Activated naive CD4-positive, alpha-beta T cell treated with anti-CD3 and anti-CD28 coated beads, Interleukin-2, amount 50 U/mL, for 72 hours (primary cell): ENCODE measurements around the gene DQX1. TPM values are rescaled to one million over a fixed set of nuclear protein-coding genes. Genes with fewer than 3 reads are reported as not detected.

Source experiments
- ATAC-seq, 2 donors: fragments of 150-1000 bp; cut with Tn5 transposase; 2 replicates each; pipeline ENCODE4 v1.10.0; 2021; ENCODE audit warnings: mild to moderate bottlenecking in 2 of 2, moderate library complexity in 2 of 2
- DNase-seq, 2 donors: peaks; one replicate each; pipeline ENCODE4 v3.0.0; 2021 to 2022; ENCODE audit warnings: low spot score in 2 of 2
- H3K27ac Mint-ChIP-seq, 2 donors: one replicate each; pipeline ENCODE4 v1.8.0; 2022; ENCODE audit warnings: mild to moderate bottlenecking in 2 of 2, mixed read lengths in 2 of 2
- H3K36me3 Mint-ChIP-seq, 2 donors: one replicate each; pipeline ENCODE4 v1.8.0; 2022; ENCODE audit warnings: mixed read lengths in 2 of 2
- H3K9me3 Mint-ChIP-seq, 2 donors: one replicate each; pipeline ENCODE4 v1.8.0; 2022; ENCODE audit warnings: mixed read lengths in 2 of 2
- total RNA-seq, 2 donors: library from RNA; stranded (reverse); gene quantifications; one replicate each; pipeline ENCODE4 v1.2.3, GENCODE V29; 2022

DQX1 gene
- total RNA-seq, 2 donors from 2014 or later: 0.29 to 2.3 TPM

DNA sequence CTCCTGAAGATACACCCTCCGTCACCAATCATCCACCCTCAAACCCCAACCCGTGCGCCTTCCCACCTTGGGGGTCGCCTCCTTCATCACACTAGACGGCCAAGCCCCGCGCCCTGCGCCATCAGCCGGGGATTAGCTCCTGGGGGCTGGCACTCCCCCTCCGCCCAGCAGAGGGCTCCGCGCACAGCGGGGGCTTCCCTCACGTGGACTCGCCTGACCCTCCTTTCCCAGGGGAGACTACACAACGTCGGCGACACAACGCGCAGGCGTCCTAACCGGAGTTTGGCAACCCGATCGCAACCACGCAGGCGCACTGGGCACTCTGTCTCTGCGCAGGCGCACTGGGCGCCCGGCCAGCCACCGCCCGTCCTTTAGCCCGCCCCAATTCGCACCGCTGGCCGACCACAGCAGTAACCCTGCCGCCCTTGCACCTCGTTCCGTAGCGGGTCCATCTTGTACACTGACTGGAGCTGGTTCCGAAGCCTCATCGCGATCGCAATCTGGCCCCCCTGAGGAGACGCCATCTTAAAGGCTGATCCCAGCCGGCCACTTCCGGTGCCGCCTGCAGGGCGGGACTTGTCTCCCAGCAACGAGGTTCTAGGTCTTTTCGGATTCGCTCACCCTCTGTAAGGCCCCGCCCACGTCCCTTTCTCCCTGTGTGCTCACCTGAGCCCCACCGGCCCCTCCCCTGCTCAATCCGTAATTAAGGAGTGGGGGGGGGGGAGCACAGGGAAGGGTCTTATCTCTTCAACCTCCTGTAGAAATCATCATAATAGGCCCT lies 18.7 kb downstream of the DQX1 start, which contains the start of gene PCGF1:
PCGF1 (minus strand) TSS at position 551 of the 781 bp plus-strand sequence; CDS start at position 524, 27 bp downstream.
- Mint-ChIP-seq H3K9me3 (no peaks in the 10 kb centered on the region), H3K27ac (peak within 1 kb of the TSS; percentile 96 to 100), H3K36me3 (peaks cover 27 to 33% of the 10 kb centered on the region in 2 donors)
- DNase-seq: peak; percentile 98
- peak; percentile 93 to 95 for ATAC-seq

DNA sequence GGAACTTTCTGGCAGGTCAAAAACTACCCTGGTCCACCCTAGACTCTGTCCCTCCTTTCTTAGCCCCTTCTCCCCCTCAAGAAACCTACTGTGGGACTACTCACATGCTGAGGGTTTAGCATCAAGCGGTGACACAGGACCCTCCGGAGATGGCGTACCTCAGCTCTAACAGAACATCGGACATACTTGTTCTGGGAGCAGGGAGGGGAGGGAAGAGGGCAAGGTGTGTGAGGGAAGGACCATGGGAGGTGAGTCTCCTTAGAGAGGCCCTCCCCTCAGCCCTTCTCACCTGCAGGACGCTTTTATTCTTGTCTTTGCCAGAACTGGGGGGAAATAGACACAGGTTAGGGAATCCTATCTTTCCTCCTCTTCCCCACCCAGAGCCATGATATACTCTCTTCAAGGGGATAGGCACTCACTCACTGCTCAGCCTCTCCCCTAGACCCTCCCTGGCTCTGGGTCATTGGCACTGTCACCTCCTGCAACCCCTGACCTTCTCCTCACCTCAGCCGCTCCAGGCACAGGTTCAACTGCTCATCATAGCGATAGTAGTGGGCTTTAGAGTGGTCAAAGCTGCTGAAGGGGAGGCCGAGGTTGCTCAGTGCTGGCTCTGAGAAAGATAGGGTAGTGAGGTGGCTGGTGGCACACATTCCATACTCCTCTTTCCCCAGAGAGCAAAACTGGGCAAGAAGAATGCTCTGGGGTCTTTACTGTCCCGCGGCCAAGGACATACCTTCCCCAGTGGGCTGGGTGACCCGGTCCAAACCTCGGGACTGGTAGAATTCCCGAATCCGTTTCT lies 20.4 kb downstream of the DQX1 start:
- Mint-ChIP-seq H3K36me3 (peaks cover 27 to 38% of the 10 kb centered on the region in 2 donors), H3K27ac (no peak overlapping the region), H3K9me3 (no peaks in the 10 kb centered on the region)
- DNase-seq: no peak
- no peak for ATAC-seq

DNA sequence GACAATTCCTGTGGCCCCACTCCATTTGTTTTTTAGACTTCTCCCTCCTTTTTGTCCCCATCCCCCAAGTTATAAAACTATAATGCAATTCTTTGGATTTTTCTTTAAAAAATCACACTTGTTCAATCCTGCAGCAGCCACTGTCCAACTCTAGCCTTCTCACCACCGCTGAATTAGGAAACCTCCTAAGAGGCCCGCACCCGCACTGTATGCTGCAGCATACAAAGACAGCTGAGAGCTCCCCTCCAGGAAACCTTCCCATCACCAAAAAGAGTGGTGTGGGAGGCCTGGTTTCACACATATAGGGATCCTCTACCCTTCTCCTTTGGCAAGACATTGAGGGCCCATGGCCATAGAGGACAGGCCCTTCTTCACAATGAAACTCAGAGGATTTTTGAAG lies 21.4 kb downstream of the DQX1 start:
- ATAC-seq (no peak), DNase-seq (no peak)
- H3K27ac Mint-ChIP-seq: peak overlapping the region in 1 of 2 donors; percentile 75
- H3K36me3 Mint-ChIP-seq: peaks cover 27 to 38% of the 10 kb centered on the region in 2 donors
- no peaks in the 10 kb centered on the region for H3K9me3 Mint-ChIP-seq

DNA sequence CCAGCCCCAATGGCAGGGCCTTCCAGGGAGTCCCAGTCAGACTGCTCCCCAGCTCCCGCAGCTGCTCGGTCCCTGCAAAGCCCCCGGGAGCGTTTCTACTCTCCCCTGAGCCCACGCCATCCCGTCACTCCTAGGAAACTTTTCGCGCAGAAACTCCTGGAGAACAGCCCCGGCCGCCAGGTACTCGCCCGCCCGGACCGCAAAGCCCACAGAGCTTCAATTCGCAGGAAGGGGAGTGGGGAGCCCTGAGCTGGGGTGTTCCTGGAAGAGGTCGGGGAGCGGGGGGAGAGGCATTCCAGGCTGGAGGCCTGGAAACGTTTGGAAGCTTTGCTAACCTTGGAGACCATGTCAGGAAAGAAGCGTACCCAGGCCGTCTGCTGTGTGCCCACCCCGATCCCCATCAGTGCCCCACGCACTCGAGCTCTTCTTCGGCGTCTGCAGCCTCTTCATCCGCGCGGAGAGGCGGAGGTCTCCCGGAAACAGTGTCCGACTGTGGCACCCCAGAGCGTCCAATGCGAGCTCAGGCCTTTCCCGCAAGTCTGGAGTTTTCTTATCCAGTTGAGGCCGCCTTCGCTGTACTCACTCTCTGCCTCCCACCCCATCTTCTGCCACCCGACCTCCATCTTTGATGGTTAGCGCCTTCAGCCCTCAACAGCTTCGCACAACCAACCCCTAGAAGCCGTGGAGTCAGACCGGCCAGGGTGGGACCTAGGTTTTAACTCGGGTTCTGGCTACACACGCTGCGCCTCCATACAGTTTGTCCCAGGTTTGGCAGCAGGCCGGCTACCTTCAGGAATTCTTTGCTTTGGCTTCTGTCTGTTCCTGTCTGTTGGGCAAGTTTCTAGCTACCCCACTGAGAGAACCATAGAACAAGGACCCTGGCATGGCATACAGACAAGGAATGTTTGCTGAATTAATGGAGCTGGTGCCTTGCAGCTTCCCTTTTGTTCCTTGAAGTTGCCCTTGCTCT lies 22.2 kb downstream of the DQX1 start:
- DNase-seq (no peak), ATAC-seq (no peak)
- Mint-ChIP-seq H3K27ac (no peak overlapping the region), H3K36me3 (peaks cover 27 to 38% of the 10 kb centered on the region in 2 donors), H3K9me3 (no peaks in the 10 kb centered on the region)

DNA sequence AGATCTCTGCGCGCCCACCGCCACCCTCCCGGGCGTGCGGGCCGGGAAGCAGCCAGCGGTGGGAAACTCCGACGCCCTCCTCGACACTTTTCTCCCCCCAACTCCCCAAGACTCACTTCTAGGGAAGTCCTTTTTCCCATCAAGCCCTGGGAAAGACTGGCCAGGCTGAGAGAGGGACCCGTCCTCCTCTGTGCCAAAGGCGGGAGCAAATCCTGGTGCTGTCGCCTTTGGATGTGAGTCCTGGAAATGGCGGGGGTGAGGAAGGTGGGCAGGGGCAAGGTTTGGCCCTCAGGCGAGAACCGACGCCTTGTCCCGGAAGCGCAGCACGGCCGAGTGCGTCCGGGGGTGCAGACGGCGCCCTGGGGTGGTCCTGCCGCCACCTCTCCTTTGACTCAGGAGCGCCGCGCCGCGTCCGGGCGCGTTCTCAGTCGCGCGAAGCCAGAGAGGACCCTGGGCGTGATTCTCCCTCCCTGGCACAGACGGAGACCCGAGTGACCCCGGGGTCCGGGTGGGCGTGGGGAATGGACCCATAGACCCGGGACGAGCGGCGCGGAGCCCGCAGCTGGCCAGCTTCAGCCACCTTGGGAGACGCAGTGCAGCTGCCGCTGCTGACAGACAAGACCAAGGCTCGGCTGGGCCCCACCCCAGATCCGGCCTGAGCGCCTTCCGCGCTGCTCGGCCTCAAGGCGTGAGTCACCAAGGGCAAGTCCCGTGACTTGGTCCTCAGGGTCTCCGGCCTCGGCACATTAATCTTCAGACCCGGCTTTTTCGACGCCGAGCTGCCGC lies 23.1 kb downstream of the DQX1 start:
- ATAC-seq (peak; percentile 15 to 54), DNase-seq (peak; percentile 57 to 72)
- H3K27ac Mint-ChIP-seq: no peak overlapping the region
- no peaks in the 10 kb centered on the region for H3K9me3 Mint-ChIP-seq
- H3K36me3 Mint-ChIP-seq: peaks cover 27 to 38% of the 10 kb centered on the region in 2 donors

DNA sequence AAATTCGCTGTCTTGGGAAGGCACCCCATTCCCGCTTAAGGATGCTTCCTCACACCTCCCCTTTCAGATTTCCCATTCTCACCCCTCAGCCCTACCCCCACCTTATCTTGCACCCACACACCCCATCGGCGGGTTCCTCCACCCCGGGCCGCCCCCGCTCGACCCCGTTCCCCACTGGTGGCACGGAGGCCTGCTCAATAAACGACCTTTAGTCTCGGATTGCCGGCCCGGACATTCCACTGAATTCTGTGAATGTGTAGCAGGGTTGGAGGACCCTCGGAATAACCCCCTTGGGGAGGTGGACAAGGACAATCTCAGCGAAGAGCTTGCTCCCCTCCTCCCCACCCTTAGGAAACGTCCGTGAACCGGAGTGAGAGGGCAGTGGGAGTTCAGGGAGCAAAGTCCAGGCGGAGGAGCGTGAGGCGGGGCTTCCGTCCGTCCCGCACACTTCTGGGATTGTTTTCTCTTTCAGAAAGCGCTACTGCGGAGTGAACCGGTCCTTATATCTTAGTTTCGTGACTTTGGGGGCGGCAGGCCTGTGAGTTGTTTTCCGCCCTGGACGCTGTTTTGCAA lies 23.8 kb downstream of the DQX1 start:
- Mint-ChIP-seq H3K27ac (no peak overlapping the region), H3K36me3 (peaks cover 26 to 34% of the 10 kb centered on the region in 2 donors), H3K9me3 (no peaks in the 10 kb centered on the region)
- no peak for DNase-seq
- ATAC-seq: no peak

DNA sequence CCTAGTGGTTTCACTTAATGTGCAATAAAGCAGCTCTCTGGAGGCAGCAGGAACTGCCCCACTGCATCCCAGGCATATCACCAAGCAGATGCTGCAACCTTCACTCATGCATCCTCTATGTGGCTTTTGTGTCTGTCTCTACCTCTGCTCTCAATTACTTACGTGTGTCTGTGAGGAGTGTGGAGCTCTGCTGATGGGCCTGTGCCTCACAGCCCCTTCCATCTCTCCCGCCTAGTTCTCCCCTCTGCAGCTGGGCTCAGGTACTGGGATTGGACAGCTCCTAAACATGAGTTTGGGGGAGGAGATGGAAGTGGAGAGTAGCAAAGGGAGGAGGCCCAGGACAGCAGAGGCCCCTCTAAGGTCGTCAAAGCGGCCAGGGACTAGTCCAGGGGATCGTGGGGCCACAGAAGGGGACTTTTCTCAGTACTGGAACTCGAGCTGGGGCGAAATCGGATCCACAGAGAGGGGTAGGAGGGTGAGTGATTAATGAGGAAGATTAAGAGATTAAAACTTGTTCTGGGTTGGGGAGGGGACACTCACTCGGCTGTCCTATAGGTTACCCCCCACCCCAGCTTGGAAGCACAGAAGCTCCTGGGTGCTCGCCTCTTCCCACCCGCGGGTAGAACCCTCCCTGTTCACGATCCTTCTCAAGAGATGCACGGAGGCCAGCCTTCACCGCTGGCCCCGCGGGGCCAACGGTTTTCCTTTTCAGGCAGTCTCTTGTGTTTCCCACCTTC lies 24.5 kb downstream of the DQX1 start:
- no peaks in the 10 kb centered on the region for H3K9me3 Mint-ChIP-seq
- no peak overlapping the region for H3K27ac Mint-ChIP-seq
- ATAC-seq (no peak), DNase-seq (no peak)
- peaks cover 19 to 27% of the 10 kb centered on the region in 2 donors for H3K36me3 Mint-ChIP-seq

DNA sequence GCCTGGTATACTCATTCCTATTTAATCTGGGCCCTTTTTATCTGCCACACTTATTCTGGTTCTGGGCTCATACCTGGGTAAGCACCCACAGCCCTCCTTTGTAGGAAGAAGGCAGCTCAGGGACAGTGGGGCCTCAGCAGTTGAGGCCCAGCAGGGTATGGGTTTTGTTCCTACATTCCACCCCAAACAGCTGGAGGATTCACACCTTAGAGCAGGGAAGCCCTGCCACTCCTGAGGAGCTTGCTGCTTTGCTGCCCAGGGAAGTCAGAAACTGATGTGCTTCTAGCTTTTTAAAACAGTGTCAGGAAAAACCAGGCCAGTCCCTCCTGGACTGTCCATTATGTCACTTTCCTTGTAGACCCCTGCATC lies 25.5 kb downstream of the DQX1 start:
- ATAC-seq (no peak), DNase-seq (no peak)
- H3K36me3 Mint-ChIP-seq: peaks cover 16 to 22% of the 10 kb centered on the region in 2 donors
- H3K27ac Mint-ChIP-seq: no peak overlapping the region
- H3K9me3 Mint-ChIP-seq: no peaks in the 10 kb centered on the region

DNA sequence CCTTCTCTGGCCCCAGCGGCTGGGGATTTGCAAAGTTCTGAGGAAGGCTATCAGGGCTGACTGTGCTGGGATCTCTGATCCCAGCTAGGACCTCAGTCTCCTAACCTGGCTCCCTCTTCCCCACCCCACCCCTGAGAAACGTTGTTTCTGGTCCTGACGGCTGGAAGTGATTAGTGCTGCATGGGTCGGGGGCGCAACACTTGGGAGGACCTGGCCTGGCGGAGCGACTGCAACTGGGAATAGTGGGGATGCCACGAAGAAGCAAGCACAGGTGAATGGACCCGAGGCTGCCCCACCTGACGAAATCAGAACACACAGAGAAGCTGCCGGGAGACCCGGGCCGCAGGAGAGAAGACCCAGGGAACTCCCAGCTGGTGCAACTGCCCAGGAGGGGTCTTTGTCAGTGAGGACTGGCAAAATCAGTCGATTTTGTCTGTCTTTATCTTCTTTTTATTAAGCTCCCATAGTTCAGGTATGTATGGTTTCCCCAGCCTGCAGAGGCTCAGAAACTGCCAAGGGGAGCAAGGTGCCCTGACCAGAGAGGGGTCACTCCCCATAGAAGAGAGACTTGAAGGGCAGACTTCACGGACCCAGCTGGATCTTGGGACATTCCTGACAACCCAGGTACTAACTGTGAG lies 26.0 kb downstream of the DQX1 start:
- ATAC-seq: no peak
- Mint-ChIP-seq H3K36me3 (peaks cover 13 to 17% of the 10 kb centered on the region in 2 donors), H3K9me3 (no peaks in the 10 kb centered on the region), H3K27ac (no peak overlapping the region)
- DNase-seq: no peak

DNA sequence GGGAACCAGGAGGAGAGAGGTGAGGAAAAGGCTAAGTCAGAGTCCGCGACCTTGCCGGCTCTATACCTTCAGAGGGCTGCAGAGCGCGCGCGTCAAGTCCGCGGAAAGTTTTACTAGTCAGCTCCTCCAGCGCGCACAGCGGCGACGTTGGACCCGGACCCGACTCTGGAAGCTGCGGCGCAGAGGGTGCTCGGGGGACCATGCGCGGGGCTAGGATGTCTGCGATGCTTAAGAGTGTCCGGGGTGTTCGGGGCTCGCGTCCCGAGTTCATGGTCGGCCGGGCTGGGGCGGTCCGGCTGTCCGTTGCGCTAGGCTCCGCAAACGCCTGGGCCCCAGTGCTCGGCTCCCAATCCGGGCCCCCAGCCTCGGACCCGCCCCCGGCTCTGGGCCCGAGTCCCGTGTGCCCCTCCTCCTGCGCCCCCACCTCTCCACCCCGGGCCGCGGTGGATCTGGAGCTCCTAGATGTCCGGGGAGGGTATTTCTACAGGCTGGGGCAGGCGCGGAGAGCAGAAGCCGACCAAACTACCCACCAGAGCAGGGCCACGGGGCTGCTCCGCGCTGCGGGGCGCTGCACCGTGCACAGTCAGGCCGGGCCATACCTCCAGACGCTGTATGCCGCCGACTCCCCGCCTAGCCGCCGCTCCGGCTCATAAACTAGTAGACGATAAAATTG lies 26.6 kb downstream of the DQX1 start, which contains the start of gene LBX2:
LBX2 (minus strand) TSS at position 337 of the 673 bp plus-strand sequence; CDS start at position 271, 66 bp downstream.
- H3K36me3 Mint-ChIP-seq: peaks cover 6 to 10% of the 10 kb centered on the region in 2 donors
- H3K27ac Mint-ChIP-seq: peak within 1 kb of the TSS; percentile 17 to 69
- H3K9me3 Mint-ChIP-seq: no peaks in the 10 kb centered on the region
- peak in 1 of 2 donors; percentile 45 for ATAC-seq
- peak in 1 of 2 donors; percentile 51 for DNase-seq

DNA sequence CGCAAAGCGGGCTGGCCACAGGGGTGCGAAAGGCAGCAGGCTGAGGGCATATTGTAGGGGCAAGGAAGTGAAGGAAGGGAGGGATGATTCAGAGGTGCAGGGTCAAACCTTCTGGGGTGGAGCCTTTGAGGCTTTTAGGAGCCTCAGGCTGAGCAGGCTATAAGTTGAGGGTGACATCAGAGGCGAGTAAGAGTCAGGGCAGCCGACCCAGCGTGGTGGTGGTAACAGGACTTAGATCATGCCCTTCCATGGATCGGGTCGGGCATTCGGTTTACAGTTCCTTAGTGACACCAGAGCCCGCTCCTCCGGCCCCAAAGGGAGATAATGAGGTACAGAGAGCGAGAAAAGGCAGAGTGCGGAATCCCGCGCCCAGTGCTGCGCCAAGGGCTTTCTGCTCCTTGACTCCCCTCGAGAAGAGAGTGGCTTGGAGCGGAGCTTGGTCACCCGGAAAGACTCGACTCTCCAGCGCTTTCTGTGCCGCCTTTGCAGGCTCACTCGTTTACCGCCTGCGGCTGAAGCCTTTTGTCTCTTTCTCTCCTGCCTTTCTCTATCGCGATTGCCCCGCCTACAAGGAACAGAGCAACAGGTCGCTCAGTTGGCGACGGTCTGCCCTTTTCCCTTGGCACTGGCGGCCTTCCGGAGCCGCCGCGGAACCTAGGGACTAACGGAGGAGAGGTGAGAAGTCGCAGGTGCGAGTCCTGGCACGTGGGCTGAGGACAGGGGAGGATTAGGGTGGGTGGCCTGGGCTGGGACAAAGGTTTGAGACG lies 27.3 kb downstream of the DQX1 start:
- DNase-seq: peak in 1 of 2 donors; percentile 42
- peak; percentile 70 to 81 for ATAC-seq
- no peaks in the 10 kb centered on the region for H3K9me3 Mint-ChIP-seq
- H3K27ac Mint-ChIP-seq: peak overlapping the region; percentile 17 to 69
- H3K36me3 Mint-ChIP-seq: peaks cover 5 to 11% of the 10 kb centered on the region in 2 donors

DNA sequence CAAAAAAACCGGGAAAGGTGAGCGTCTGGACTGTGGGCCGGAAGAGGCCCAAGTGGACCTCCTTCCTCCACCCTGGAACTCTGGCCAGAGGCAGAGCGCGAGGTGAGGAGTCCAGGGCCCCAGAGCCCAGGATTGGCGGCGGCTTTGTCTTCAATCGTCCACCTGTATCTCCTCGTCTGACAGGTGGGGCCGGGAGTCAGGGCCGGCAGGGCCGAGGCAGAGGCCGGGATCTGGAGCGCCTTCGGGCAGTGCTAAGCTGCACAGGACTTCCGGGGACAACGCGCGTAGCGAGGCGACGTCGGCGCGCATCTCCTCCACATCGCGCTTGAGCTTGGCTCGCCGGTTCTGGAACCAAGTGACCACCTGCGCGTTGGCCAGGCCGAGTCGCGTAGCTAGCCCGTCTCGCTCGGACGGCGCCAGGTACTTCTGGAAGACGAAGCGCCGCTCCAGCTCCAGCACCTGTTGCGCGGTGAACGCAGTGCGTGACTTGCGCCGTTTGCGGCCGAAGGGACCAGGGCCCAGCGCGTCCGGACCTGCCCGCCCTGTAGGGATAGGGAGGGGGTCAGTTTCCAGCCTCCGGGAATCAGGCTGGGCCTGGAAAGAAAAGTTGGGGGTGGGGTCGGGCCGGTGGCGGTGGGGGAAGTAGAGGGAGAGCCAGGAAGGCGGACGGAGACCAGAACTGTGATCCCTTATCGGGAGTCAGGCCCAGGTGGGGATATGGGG lies 28.1 kb downstream of the DQX1 start:
- H3K9me3 Mint-ChIP-seq: no peaks in the 10 kb centered on the region
- ATAC-seq: peak in 1 of 2 donors; percentile 42
- H3K27ac Mint-ChIP-seq: peak overlapping the region in 1 of 2 donors; percentile 17
- DNase-seq: no peak
- peaks cover 7 to 13% of the 10 kb centered on the region in 2 donors for H3K36me3 Mint-ChIP-seq
